ENCODE results near the gene GGNBP2.

Gene GGNBP2

GRCh38 chr17:36545077-36545464, 352 bp downstream of the GGNBP2 start:
- peak overlapping the region; percentile 96 for H3K9ac ChIP-seq (ENCODE audit: low read depth, low read length)
- peaks cover 11% of the 10 kb centered on the region for H3K4me1 ChIP-seq (ENCODE audit: insufficient read depth, low read length)
- H3K4me3 ChIP-seq (ENCODE audit: low read length) = peak overlapping the region; percentile 91
- H3K36me3 ChIP-seq (ENCODE audit: insufficient read depth, low read depth, low read length) = no peaks in the 10 kb centered on the region
- H3K27me3 ChIP-seq (ENCODE audit: insufficient read depth, low read length) = no peaks in the 10 kb centered on the region
- peak overlapping the region; percentile 86 for H3K27ac ChIP-seq (ENCODE audit: low read length)
- no peaks in the 10 kb centered on the region for H3K9me3 ChIP-seq (ENCODE audit: insufficient read depth, low read depth, low read length)

GRCh38 chr17:36545465-36546417, 1.0 kb downstream of the GGNBP2 start:
- Histone ChIP-seq H3K9ac (ENCODE audit: low read depth, low read length) (peak overlapping the region; percentile 89), H3K27ac (ENCODE audit: low read length) (peak overlapping the region; percentile 44), H3K27me3 (ENCODE audit: insufficient read depth, low read length) (no peaks in the 10 kb centered on the region), H3K4me1 (ENCODE audit: insufficient read depth, low read length) (peaks cover 11% of the 10 kb centered on the region), H3K36me3 (ENCODE audit: insufficient read depth, low read depth, low read length) (no peaks in the 10 kb centered on the region), H3K9me3 (ENCODE audit: insufficient read depth, low read depth, low read length) (no peaks in the 10 kb centered on the region), H3K4me3 (ENCODE audit: low read length) (peak overlapping the region; percentile 82)

DNA sequence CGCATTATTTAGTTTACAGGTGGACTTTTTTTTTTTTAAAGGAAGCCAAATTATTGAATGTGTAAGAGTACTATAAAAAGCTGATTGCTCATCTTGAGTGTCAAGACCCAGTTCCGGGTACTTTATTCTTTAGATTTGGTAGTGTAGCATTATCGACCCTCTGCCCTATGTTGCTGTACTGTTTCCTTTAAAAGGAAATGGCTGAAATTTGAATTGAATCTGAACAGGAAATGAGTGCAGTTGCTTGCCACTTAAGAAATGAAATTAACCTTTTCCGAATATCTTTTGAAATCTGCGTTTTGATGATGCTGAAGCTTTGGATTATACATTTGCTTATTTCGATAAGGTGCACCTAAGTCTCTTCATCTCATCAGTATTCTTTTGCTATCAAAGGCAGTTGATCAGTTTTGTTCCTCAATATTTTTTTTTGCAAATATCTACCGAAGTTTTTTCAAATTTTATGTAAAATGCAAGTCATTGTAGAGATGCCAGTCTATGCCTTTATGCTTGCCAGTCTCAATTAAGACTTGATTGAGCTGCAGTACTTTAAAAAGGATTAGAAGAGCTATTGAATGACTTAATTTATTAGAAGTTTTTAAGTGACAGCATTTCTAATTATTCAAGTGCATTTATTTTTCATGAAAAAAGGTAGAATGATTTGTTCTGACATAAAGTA, 1.8 kb downstream of the GGNBP2 start:
- Histone ChIP-seq H3K27me3 (ENCODE audit: insufficient read depth, low read length) (no peaks in the 10 kb centered on the region), H3K4me3 (ENCODE audit: low read length) (peak overlapping the region; percentile 82), H3K9ac (ENCODE audit: low read depth, low read length) (peak overlapping the region; percentile 89), H3K4me1 (ENCODE audit: insufficient read depth, low read length) (peaks cover 11% of the 10 kb centered on the region), H3K36me3 (ENCODE audit: insufficient read depth, low read depth, low read length) (no peaks in the 10 kb centered on the region), H3K27ac (ENCODE audit: low read length) (no peak overlapping the region), H3K9me3 (ENCODE audit: insufficient read depth, low read depth, low read length) (no peaks in the 10 kb centered on the region)

- Histone ChIP-seq H3K27me3 (ENCODE audit: insufficient read depth, low read length) (no peaks in the 10 kb centered on the region), H3K27ac (ENCODE audit: low read length) (no peak overlapping the region), H3K4me1 (ENCODE audit: insufficient read depth, low read length) (peaks cover 11% of the 10 kb centered on the region), H3K36me3 (ENCODE audit: insufficient read depth, low read depth, low read length) (no peaks in the 10 kb centered on the region), H3K4me3 (ENCODE audit: low read length) (peak overlapping the region; percentile 82), H3K9me3 (ENCODE audit: insufficient read depth, low read depth, low read length) (no peaks in the 10 kb centered on the region), H3K9ac (ENCODE audit: low read depth, low read length) (peak overlapping the region; percentile 37; the same call in 1 of the 2 replicates)
Measured at GRCh38 chr17:36547776-36548175, 3.1 kb downstream of the GGNBP2 start.

GRCh38 chr17:36550491-36551417, 6.0 kb downstream of the GGNBP2 start:
- Histone ChIP-seq H3K9me3 (ENCODE audit: insufficient read depth, low read depth, low read length) (no peaks in the 10 kb centered on the region), H3K36me3 (ENCODE audit: insufficient read depth, low read depth, low read length) (peaks cover 13% of the 10 kb centered on the region), H3K4me3 (ENCODE audit: low read length) (no peak overlapping the region), H3K27me3 (ENCODE audit: insufficient read depth, low read length) (no peaks in the 10 kb centered on the region), H3K9ac (ENCODE audit: low read depth, low read length) (no peak overlapping the region), H3K4me1 (ENCODE audit: insufficient read depth, low read length) (peaks cover 11% of the 10 kb centered on the region), H3K27ac (ENCODE audit: low read length) (no peak overlapping the region)

DNA sequence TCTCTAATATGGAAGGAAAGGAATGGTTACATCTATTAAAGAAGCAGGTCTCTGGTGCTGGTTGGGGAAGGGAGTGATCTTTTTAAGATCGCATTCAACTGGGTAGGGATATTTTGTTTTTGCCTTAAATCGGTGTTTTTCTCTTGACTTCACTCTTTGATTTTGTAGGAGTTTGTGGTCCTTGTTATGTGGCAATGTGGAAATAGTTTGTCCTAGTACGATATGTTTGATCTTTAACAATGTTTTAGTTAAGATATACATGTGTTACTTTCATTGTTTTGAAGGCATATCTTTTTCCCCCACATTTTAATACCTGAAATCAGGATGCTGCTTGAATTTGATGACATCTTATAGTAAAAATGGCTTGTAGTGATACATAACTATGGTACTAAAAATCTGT, 8.7 kb downstream of the GGNBP2 start:
- peaks cover 34% of the 10 kb centered on the region for H3K36me3 ChIP-seq (ENCODE audit: insufficient read depth, low read depth, low read length)
- no peak overlapping the region for H3K9ac ChIP-seq (ENCODE audit: low read depth, low read length)
- H3K27me3 ChIP-seq (ENCODE audit: insufficient read depth, low read length) = no peaks in the 10 kb centered on the region
- H3K4me3 ChIP-seq (ENCODE audit: low read length) = no peak overlapping the region
- H3K9me3 ChIP-seq (ENCODE audit: insufficient read depth, low read depth, low read length) = no peaks in the 10 kb centered on the region
- H3K27ac ChIP-seq (ENCODE audit: low read length) = no peak overlapping the region
- no peaks in the 10 kb centered on the region for H3K4me1 ChIP-seq (ENCODE audit: insufficient read depth, low read length)

DNA sequence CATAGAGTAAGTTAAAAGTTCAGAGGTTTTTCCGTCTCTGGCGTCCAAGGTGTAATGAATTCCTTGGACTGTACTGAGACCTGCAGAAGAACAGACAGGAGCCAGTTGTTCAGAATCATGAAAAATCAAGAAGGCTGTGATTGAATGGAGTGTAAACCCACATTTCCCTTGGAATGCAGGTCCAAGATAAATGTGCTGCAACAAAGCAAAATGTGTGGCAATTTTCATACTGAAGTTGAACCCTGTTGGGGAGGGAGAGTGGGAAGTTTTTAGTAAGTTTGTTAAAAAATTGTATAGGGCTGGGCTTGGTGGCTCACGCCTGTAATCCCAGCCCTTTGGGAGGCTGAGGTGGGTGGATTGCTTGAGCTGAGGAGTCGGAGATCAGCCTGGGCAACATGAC, 21.4 kb downstream of the GGNBP2 start:
- H3K36me3 ChIP-seq (ENCODE audit: insufficient read depth, low read depth, low read length) = peaks cover 56% of the 10 kb centered on the region
- H3K27me3 ChIP-seq (ENCODE audit: insufficient read depth, low read length) = no peaks in the 10 kb centered on the region
- no peak overlapping the region for H3K27ac ChIP-seq (ENCODE audit: low read length)
- no peaks in the 10 kb centered on the region for H3K9me3 ChIP-seq (ENCODE audit: insufficient read depth, low read depth, low read length)
- H3K4me3 ChIP-seq (ENCODE audit: low read length) = no peak overlapping the region
- H3K4me1 ChIP-seq (ENCODE audit: insufficient read depth, low read length) = no peaks in the 10 kb centered on the region
- H3K9ac ChIP-seq (ENCODE audit: low read depth, low read length) = no peak overlapping the region

DNA sequence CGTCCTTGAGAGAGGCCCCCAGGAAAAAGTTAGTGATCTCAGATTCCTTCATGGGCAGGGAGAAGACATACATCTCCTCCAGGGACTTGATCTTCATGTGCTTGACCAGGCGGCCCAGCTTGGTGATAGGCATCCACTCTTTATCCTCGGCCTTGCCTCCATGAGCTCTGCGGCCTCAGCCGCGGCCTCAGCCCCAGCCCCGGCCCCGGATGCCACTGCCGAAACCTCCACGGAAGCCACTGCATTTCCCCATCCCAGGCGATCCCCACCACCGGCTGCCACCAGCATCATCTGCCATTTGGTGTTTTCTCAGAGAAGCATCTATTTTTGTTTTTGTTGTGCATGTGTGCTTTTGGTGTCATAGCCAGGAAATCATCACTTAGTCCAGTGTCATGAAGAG, 30.3 kb downstream of the GGNBP2 start:
- Histone ChIP-seq H3K9ac (ENCODE audit: low read depth, low read length) (no peak overlapping the region), H3K4me1 (ENCODE audit: insufficient read depth, low read length) (no peaks in the 10 kb centered on the region), H3K27me3 (ENCODE audit: insufficient read depth, low read length) (no peaks in the 10 kb centered on the region), H3K9me3 (ENCODE audit: insufficient read depth, low read depth, low read length) (no peaks in the 10 kb centered on the region), H3K4me3 (ENCODE audit: low read length) (no peak overlapping the region), H3K27ac (ENCODE audit: low read length) (no peak overlapping the region), H3K36me3 (ENCODE audit: insufficient read depth, low read depth, low read length) (peaks cover 41% of the 10 kb centered on the region)

GRCh38 chr17:36576793-36577192, 32.1 kb downstream of the GGNBP2 start:
- H3K9me3 ChIP-seq (ENCODE audit: insufficient read depth, low read depth, low read length) = no peaks in the 10 kb centered on the region
- no peaks in the 10 kb centered on the region for H3K27me3 ChIP-seq (ENCODE audit: insufficient read depth, low read length)
- H3K27ac ChIP-seq (ENCODE audit: low read length) = no peak overlapping the region
- no peak overlapping the region for H3K9ac ChIP-seq (ENCODE audit: low read depth, low read length)
- H3K4me3 ChIP-seq (ENCODE audit: low read length) = no peak overlapping the region
- H3K36me3 ChIP-seq (ENCODE audit: insufficient read depth, low read depth, low read length) = peaks cover 54% of the 10 kb centered on the region
- H3K4me1 ChIP-seq (ENCODE audit: insufficient read depth, low read length) = no peaks in the 10 kb centered on the region

- H3K4me1 ChIP-seq (ENCODE audit: insufficient read depth, low read length) = no peaks in the 10 kb centered on the region
- no peak overlapping the region for H3K27ac ChIP-seq (ENCODE audit: low read length)
- no peaks in the 10 kb centered on the region for H3K9me3 ChIP-seq (ENCODE audit: insufficient read depth, low read depth, low read length)
- H3K9ac ChIP-seq (ENCODE audit: low read depth, low read length) = no peak overlapping the region
- H3K27me3 ChIP-seq (ENCODE audit: insufficient read depth, low read length) = no peaks in the 10 kb centered on the region
- no peak overlapping the region for H3K4me3 ChIP-seq (ENCODE audit: low read length)
- H3K36me3 ChIP-seq (ENCODE audit: insufficient read depth, low read depth, low read length) = peaks cover 55% of the 10 kb centered on the region
Measured at GRCh38 chr17:36578671-36579070, 34.0 kb downstream of the GGNBP2 start.

- H3K4me3 ChIP-seq (ENCODE audit: low read length) = no peak overlapping the region
- no peaks in the 10 kb centered on the region for H3K4me1 ChIP-seq (ENCODE audit: insufficient read depth, low read length)
- H3K9me3 ChIP-seq (ENCODE audit: insufficient read depth, low read depth, low read length) = no peaks in the 10 kb centered on the region
- peaks cover 84% of the 10 kb centered on the region for H3K36me3 ChIP-seq (ENCODE audit: insufficient read depth, low read depth, low read length)
- H3K27ac ChIP-seq (ENCODE audit: low read length) = no peak overlapping the region
- no peaks in the 10 kb centered on the region for H3K27me3 ChIP-seq (ENCODE audit: insufficient read depth, low read length)
- H3K9ac ChIP-seq (ENCODE audit: low read depth, low read length) = no peak overlapping the region
Measured at GRCh38 chr17:36583787-36584186, 39.1 kb downstream of the GGNBP2 start.

Data from iPS-20b (cell line).